ENCODE data around the gene TTLL1.

GRCh38 chr22:43081968-43082367 is 7.2 kb downstream of the TTLL1 start:
- TF ChIP-seq CTCF (IDR thresholded peaks at IDR 0.05) (no peak), EZH2 (IDR thresholded peaks at IDR 0.05) (no peak)

Data from neural progenitor cell (in vitro differentiated cells).